Upper lobe of left lung (tissue), 6 donors: ENCODE data around the gene FKBP8. TPM values are rescaled to one million over a fixed set of nuclear protein-coding genes. Genes with fewer than 3 reads are reported as not detected.

Experiments
- ATAC-seq, 2 donors: fragments of 200-7000 bp; cut with Tn5 transposase; one replicate each; pipeline ENCODE4 v1.9.1; 2022; ENCODE audit warnings: mild to moderate bottlenecking in 2 of 2, moderate library complexity in 2 of 2; ENCODE audit not compliant: low FRiP score in 2 of 2
- DNase-seq, 2 donors: peaks; one replicate each; pipeline ENCODE4 v3.0.0-alpha.2; 2019 to 2020
- H3K27ac ChIP-seq, 4 donors: fragments of 200-600 bp; sonication (generic); one replicate each; pipeline ENCODE4 v1.5.1; 2016 to 2019
- H3K27me3 ChIP-seq, 4 donors: fragments of 200-600 bp; sonication (generic); one replicate each; pipeline ENCODE4 v1.5.1; 2017 to 2019
- H3K36me3 ChIP-seq, 4 donors: fragments of 200-600 bp; sonication (generic); one replicate each; pipeline ENCODE4 v1.5.1; 2016 to 2019
- H3K4me1 ChIP-seq, 4 donors: fragments of 200-600 bp; sonication (generic); one replicate each; pipeline ENCODE4 v1.5.1; 2018 to 2019
- H3K4me3 ChIP-seq, 4 donors: fragments of 200-600 bp; sonication (generic); one replicate each; pipeline ENCODE4 v1.5.1; 2017 to 2019; ENCODE audit warnings: mild to moderate bottlenecking in 2 of 4, moderate library complexity in 1 of 4
- H3K9me3 ChIP-seq, 4 donors: fragments of 200-600 bp; sonication (generic); one replicate each; pipeline ENCODE4 v1.5.1; 2018 to 2019
- EP300 ChIP-seq, 4 donors: sonication (generic); formaldehyde crosslinking; IDR thresholded peaks; one replicate each; pipeline ENCODE4 v1.5.1; 2017; ENCODE audit warnings: antibody characterized with exemption in 4 of 4, control low read depth in 2 of 4
- POLR2A ChIP-seq, 4 donors: fragments of 450-650 bp; IDR thresholded peaks; one replicate each; pipeline ENCODE4 v1.5.1; 2016 to 2017; ENCODE audit warnings: antibody characterized with exemption in 4 of 4, mild to moderate bottlenecking in 2 of 4
- POLR2AphosphoS5 ChIP-seq, 2 donors: sonication (generic); formaldehyde crosslinking; IDR thresholded peaks; one replicate each; pipeline ENCODE4 v1.5.1; 2017; ENCODE audit warnings: antibody characterized with exemption in 2 of 2
- WGBS, 2 donors: methylation state at CpG; one replicate each; pipeline ENCODE4 v1.1.5; 2017 to 2018; 5-methylcytosine and 5-hydroxymethylcytosine counted together
- total RNA-seq, 6 donors: library from RNA; depleted of rRNA in 4 of 6; stranded (reverse); fragments of >200 nt in 4 of 6; gene quantifications; one replicate each; pipeline versions ENCODE4 v1.1.0 to v1.2.1, GENCODE V29; 2016 to 2021
- TF ChIP-seq, protein P1 (sequence below), 6 experiments: fragments of 450-650 bp in 4 of 6; fragments of 200-600 bp in 2 of 6; sonication (generic) in 2 of 6; IDR thresholded peaks; one replicate each; pipeline ENCODE4 v1.5.1; 2016 to 2019; ENCODE audit warnings: antibody characterized with exemption in 6 of 6
- donor health status: DM: no; HTN: no; CAD: no; lungs with moderate emphysema.
- donor health status: DM: no; HTN: yes; CAD: no; lungs with severe emphysema.

The FKBP8 gene
- total RNA-seq, 6 donors from 2014 or later = 242 to 450 (median 284) TPM

DNA sequence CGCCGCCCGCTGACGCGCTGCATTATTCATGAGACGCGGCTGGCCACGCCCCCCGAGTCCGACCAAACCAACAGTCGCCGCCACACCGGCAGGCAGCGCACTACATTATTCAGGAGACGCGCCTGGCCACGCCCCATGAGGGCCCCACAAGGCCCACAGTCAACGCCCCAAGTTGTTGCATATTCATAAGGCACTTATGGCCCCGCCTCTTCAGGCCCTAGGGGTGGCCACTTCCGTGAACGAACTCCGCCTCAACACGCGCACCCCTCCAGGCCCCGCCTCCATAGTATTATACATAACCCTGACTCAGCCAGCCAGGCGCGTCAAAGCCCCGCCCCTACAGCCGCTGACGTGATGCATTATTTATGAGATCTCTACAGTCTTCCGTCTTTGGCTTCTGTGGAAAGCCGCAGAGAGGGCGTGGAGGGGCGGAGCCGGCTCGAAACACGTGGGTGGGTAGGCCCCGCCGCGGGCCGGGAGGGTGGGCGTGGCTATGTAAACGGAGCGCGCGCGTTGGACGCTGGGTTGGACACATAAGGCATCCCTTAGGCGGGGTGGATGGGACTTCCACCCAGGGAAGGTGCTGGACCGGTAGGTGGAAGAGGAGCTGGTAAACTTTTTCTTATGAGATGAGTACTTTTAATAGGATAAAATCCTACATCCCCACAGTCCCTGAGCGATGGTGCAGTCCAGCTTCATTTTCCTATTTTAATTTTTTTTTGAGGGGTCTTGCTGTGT, 21.1 kb downstream of the FKBP8 start:
- Histone ChIP-seq H3K4me3 (peak overlapping the region in 3 of 4 donors; percentile 69 to 85 (median 82)), H3K4me1 (peaks cover 18 to 27% (median 22%) of the 10 kb centered on the region in 4 donors), H3K36me3 (no peaks in the 10 kb centered on the region), H3K9me3 (no peaks in the 10 kb centered on the region), H3K27ac (peak overlapping the region; percentile 97 to 99 (median 98)), H3K27me3 (no peaks in the 10 kb centered on the region)
- peak; percentile 96 to 99 for ATAC-seq
- 2 to 4% methylated on average over 11 to 45 of the region's 51 CpGs for WGBS, 2 donors
- DNase-seq = peak; percentile 100
- TF ChIP-seq EP300 (IDR thresholded peaks at IDR 0.05) (peak in 1 of 4 donors; percentile 47), POLR2A (IDR thresholded peaks at IDR 0.05) (no peak), POLR2AphosphoS5 (IDR thresholded peaks at IDR 0.05) (peak in 1 of 2 donors; percentile 58)
- TF ChIP-seq, protein P1, sequence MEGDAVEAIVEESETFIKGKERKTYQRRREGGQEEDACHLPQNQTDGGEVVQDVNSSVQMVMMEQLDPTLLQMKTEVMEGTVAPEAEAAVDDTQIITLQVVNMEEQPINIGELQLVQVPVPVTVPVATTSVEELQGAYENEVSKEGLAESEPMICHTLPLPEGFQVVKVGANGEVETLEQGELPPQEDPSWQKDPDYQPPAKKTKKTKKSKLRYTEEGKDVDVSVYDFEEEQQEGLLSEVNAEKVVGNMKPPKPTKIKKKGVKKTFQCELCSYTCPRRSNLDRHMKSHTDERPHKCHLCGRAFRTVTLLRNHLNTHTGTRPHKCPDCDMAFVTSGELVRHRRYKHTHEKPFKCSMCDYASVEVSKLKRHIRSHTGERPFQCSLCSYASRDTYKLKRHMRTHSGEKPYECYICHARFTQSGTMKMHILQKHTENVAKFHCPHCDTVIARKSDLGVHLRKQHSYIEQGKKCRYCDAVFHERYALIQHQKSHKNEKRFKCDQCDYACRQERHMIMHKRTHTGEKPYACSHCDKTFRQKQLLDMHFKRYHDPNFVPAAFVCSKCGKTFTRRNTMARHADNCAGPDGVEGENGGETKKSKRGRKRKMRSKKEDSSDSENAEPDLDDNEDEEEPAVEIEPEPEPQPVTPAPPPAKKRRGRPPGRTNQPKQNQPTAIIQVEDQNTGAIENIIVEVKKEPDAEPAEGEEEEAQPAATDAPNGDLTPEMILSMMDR (IDR thresholded peaks at IDR 0.05) = peak in 2 of 6 experiments; percentile 23 to 31

DNA sequence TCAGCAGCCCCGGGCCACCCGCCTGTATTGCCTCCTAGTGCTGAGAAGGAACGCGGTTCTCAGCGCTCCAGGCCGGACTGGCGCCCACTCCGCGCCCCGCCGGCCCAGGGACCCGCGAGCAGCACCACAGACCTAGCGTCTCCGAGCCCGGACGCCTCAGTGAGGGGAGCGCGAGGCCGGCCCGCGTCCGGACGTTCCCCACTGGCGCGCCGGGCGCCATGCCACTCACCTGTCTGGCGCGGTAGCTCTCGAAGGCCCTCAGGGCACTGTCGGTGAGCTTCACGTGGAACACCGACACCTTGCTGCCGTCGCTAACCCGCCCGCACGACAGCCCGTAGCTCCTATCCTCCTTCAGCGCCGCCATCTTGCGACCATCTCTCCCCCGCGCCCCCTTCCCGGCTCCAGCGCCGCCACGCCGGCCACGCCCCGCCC, 21.7 kb downstream of the FKBP8 start, which contains the start of gene ELL:
ELL (minus strand) TSS at position 379 of the 432 bp plus-strand sequence; CDS start at position 364, 15 bp downstream.
- H3K9me3 ChIP-seq = no peaks in the 10 kb centered on the region
- H3K27ac ChIP-seq = peak within 1 kb of the TSS; percentile 97 to 99 (median 98)
- peaks cover 18 to 30% (median 23%) of the 10 kb centered on the region in 4 donors for H3K4me1 ChIP-seq
- ATAC-seq = peak in 1 of 2 donors; percentile 3
- TF ChIP-seq POLR2AphosphoS5 (IDR thresholded peaks at IDR 0.05) (peak; percentile 94 to 95), POLR2A (IDR thresholded peaks at IDR 0.05) (peak; percentile 71 to 96 (median 93)), EP300 (IDR thresholded peaks at IDR 0.05) (no peak)
- TF ChIP-seq, protein P1 (IDR thresholded peaks at IDR 0.05) = peak in 1 of 6 experiments; percentile 6
- H3K36me3 ChIP-seq = no peaks in the 10 kb centered on the region
- DNase-seq = no peak
- no peaks in the 10 kb centered on the region for H3K27me3 ChIP-seq
- H3K4me3 ChIP-seq = peak within 1 kb of the TSS; percentile 69 to 85 (median 83)
- 0% methylated on average over 37 of the region's 52 CpGs; no CpG with 5 or more reads in 1 of the 2 donors for WGBS, 2 donors

DNA sequence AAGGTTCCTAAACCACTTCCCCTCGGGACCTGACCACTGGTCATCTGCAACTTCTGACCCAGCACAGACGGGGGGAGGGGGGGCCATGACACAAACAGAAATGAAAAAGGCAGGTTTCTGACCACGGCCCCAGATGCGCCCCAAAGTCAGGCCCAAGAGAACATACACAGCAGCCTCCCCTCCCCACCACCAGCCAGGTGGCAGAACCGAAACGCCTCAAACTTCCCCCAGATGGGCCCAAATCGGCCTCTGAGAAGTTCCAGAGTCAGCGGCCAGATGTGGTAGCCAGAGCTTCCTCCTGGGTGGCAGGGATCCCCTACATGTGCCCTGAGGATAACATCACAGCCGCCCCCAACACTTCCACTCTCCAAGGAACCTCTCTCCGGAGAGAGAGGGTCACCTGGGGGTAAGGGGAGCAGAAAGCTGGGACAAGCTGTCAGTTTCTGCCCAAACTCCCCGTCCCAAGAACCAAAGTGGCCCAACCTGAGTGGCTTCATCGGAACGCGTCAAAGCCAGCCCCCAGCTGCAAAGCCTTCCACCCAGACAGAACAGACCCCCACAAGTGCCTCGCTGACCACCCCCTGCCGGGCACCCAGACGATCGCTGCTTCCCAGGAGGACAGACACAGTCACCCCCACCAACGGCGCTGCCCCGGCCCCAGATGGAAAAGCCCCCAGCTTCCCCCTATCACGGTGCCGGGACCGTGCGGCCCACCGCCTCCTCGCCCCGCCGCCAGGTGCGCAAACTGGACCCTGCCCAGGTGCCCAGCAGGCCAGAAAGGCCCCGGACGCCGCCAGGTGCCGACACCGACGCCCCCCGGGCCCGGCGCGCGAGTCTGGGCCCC, 22.3 kb downstream of the FKBP8 start:
- DNase-seq = peak in 1 of 2 donors; percentile 50
- TF ChIP-seq POLR2AphosphoS5 (IDR thresholded peaks at IDR 0.05) (peak in 1 of 2 donors; percentile 8), EP300 (IDR thresholded peaks at IDR 0.05) (no peak), POLR2A (IDR thresholded peaks at IDR 0.05) (peak in 1 of 4 donors; percentile 33)
- TF ChIP-seq, protein P1 (IDR thresholded peaks at IDR 0.05) = peak in 1 of 6 experiments; percentile 17
- H3K4me3 ChIP-seq = peak overlapping the region; percentile 69 to 85 (median 83)
- WGBS, 2 donors = 0% methylated on average over 3 to 17 of the region's 41 CpGs
- ATAC-seq = no peak
- peaks cover 22 to 36% (median 27%) of the 10 kb centered on the region in 4 donors for H3K4me1 ChIP-seq
- no peaks in the 10 kb centered on the region for H3K9me3 ChIP-seq
- no peaks in the 10 kb centered on the region for H3K36me3 ChIP-seq
- H3K27ac ChIP-seq = peak overlapping the region; percentile 97 to 99 (median 98)
- no peaks in the 10 kb centered on the region for H3K27me3 ChIP-seq

DNA sequence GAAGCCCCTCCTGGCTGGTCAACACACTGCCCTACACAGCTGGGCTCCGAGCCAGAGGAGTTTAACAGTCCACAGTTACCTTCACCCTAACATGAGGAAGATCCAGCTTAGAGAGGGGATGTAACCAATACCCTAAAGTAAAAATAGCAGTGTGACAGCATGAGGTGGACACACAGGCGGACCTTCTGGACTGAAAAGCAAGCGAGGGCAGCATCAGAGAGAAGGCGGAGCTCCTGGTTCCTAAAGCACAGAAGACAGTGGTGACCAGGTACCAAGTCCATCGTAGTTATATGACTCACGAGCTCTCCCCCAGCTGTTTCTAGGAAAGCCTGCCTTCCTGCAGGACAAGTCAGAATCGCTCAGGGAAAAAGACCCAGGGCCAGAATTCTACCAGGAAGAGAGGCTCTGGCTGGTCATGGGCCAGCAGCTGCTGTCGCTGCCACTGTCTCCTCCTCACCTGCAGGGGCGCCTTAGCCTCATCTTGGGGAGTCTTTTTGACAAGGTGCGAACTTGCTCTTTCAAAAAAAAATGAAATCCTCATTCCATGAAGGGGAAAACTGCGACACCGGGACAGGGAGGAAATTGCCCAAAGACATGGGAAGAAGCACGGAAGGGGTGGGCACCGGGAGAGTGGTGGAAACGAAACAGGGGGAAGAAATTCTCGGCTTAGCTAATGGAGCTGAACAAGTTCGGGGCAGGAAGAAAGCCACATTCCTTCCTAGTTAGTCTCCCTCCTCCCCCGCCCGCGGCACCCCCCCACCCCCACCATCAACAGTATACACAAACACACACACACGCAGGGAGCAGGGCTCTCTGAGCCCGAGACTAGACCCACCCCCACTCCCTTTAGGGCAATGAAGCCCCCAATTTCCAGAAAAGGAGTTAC, 23.2 kb downstream of the FKBP8 start:
- peak overlapping the region; percentile 69 to 85 (median 83) for H3K4me3 ChIP-seq
- TF ChIP-seq POLR2AphosphoS5 (IDR thresholded peaks at IDR 0.05) (peak in 1 of 2 donors; percentile 21), POLR2A (IDR thresholded peaks at IDR 0.05) (no peak)
- TF ChIP-seq, protein P1 (IDR thresholded peaks at IDR 0.05) = peak; percentile 64 to 73 (median 66)
- H3K27me3 ChIP-seq = no peaks in the 10 kb centered on the region
- H3K36me3 ChIP-seq = no peaks in the 10 kb centered on the region
- DNase-seq = peak in 1 of 2 donors; percentile 76
- ATAC-seq = peak; percentile 3 to 8
- peaks cover 31 to 45% (median 35%) of the 10 kb centered on the region in 4 donors for H3K4me1 ChIP-seq
- peak overlapping the region; percentile 97 to 99 (median 98) for H3K27ac ChIP-seq
- 9 to 11% methylated on average over 20 to 22 of the region's 22 CpGs for WGBS, 2 donors
- no peaks in the 10 kb centered on the region for H3K9me3 ChIP-seq
